Nephron progenitor cell (in vitro differentiated cells): ENCODE data around the gene HIVEP3.

Experiments
- DNase-seq: peaks from one replicate; pipeline ENCODE4 v3.0.0; 2021
- H3K27ac Mint-ChIP-seq: 2 replicates; pipeline ENCODE4 v1.8.0; 2021; ENCODE audit warnings: mild to moderate bottlenecking, moderate library complexity, mixed read lengths
- H3K27me3 Mint-ChIP-seq: 2 replicates; pipeline ENCODE4 v1.8.0; 2021; ENCODE audit warnings: mild to moderate bottlenecking, low read depth, mixed read lengths; ENCODE audit not compliant: poor library complexity
- H3K36me3 Mint-ChIP-seq: 2 replicates; pipeline ENCODE4 v1.8.0; 2021; ENCODE audit warnings: low read depth, mixed read lengths
- H3K4me1 Mint-ChIP-seq: 2 replicates; pipeline ENCODE4 v1.8.0; 2021; ENCODE audit warnings: mixed read lengths
- H3K4me3 Mint-ChIP-seq: 2 replicates; pipeline ENCODE4 v1.8.0; 2021; ENCODE audit warnings: mild to moderate bottlenecking, moderate library complexity, mixed read lengths
- H3K9me3 Mint-ChIP-seq: 2 replicates; pipeline ENCODE4 v1.8.0; 2021; ENCODE audit warnings: mild to moderate bottlenecking, moderate library complexity, mixed read lengths
- CTCF ChIP-seq: fragments of 200-600 bp; sonication (generic); IDR thresholded peaks from 2 replicates; pipeline ENCODE4 v1.5.0; 2021; ENCODE audit warnings: antibody characterized with exemption

Gene HIVEP3

GRCh38 chr1:41779360-41779759 lies 139.4 kb downstream of the HIVEP3 start:
- no peak for DNase-seq
- Mint-ChIP-seq H3K4me3 (no peak overlapping the region), H3K9me3 (no peaks in the 10 kb centered on the region), H3K27ac (no peak overlapping the region), H3K36me3 (no peaks in the 10 kb centered on the region), H3K4me1 (peaks cover 23% of the 10 kb centered on the region), H3K27me3 (peaks cover 30% of the 10 kb centered on the region)
- TF ChIP-seq CTCF, result no peak

GRCh38 chr1:41777695-41778094 lies 141.0 kb downstream of the HIVEP3 start:
- H3K9me3 Mint-ChIP-seq, result no peaks in the 10 kb centered on the region
- peaks cover 18% of the 10 kb centered on the region for H3K27me3 Mint-ChIP-seq
- no peak overlapping the region for H3K27ac Mint-ChIP-seq
- no peak for DNase-seq
- no peak for TF ChIP-seq CTCF
- H3K36me3 Mint-ChIP-seq, result no peaks in the 10 kb centered on the region
- peaks cover 10% of the 10 kb centered on the region for H3K4me1 Mint-ChIP-seq
- no peak overlapping the region for H3K4me3 Mint-ChIP-seq

- peaks cover 18% of the 10 kb centered on the region for H3K27me3 Mint-ChIP-seq
- no peaks in the 10 kb centered on the region for H3K9me3 Mint-ChIP-seq
- H3K27ac Mint-ChIP-seq, result no peak overlapping the region
- peaks cover 8% of the 10 kb centered on the region for H3K4me1 Mint-ChIP-seq
- H3K4me3 Mint-ChIP-seq, result no peak overlapping the region
- no peaks in the 10 kb centered on the region for H3K36me3 Mint-ChIP-seq
- DNase-seq, result no peak
- TF ChIP-seq CTCF, result no peak
Observed at GRCh38 chr1:41776891-41777441, 141.8 kb downstream of the HIVEP3 start.

- H3K9me3 Mint-ChIP-seq, result no peaks in the 10 kb centered on the region
- peaks cover 15% of the 10 kb centered on the region for H3K4me1 Mint-ChIP-seq
- no peaks in the 10 kb centered on the region for H3K36me3 Mint-ChIP-seq
- H3K27ac Mint-ChIP-seq, result no peak overlapping the region
- DNase-seq, result no peak
- no peak overlapping the region for H3K4me3 Mint-ChIP-seq
- peaks cover 10% of the 10 kb centered on the region for H3K27me3 Mint-ChIP-seq
- no peak for TF ChIP-seq CTCF
Observed at GRCh38 chr1:41775956-41776585, 142.7 kb downstream of the HIVEP3 start.

GRCh38 chr1:41774471-41774990 lies 144.2 kb downstream of the HIVEP3 start:
- no peaks in the 10 kb centered on the region for H3K9me3 Mint-ChIP-seq
- H3K27ac Mint-ChIP-seq, result no peak overlapping the region
- H3K4me1 Mint-ChIP-seq, result peaks cover 9% of the 10 kb centered on the region
- DNase-seq, result no peak
- no peak for TF ChIP-seq CTCF
- peaks cover 9% of the 10 kb centered on the region for H3K27me3 Mint-ChIP-seq
- no peaks in the 10 kb centered on the region for H3K36me3 Mint-ChIP-seq
- H3K4me3 Mint-ChIP-seq, result no peak overlapping the region

- peaks cover 9% of the 10 kb centered on the region for H3K4me1 Mint-ChIP-seq
- H3K27ac Mint-ChIP-seq, result no peak overlapping the region
- no peak for DNase-seq
- no peaks in the 10 kb centered on the region for H3K9me3 Mint-ChIP-seq
- no peak for TF ChIP-seq CTCF
- H3K4me3 Mint-ChIP-seq, result no peak overlapping the region
- H3K36me3 Mint-ChIP-seq, result no peaks in the 10 kb centered on the region
- peaks cover 8% of the 10 kb centered on the region for H3K27me3 Mint-ChIP-seq
Observed at GRCh38 chr1:41773842-41774241, 144.9 kb downstream of the HIVEP3 start.
